OCI-LY3 (cell line): Measurements from ENCODE around the gene AKAP9.

Source experiments
- H2AFZ ChIP-seq: fragments of 200-600, 300-600 bp; shearing (Covaris generic); 2 replicates; pipeline ENCODE4 v1.6.0; 2014; ENCODE audit warnings: antibody characterized with exemption, low read depth, low read length
- H3K27ac ChIP-seq: fragments of 200-600, 300-600 bp; sonication (generic); 2 replicates; pipeline ENCODE4 v1.5.1; 2014; ENCODE audit warnings: mild to moderate bottlenecking, low read length, moderate library complexity, mixed read lengths
- H3K27me3 ChIP-seq: fragments of 200-600, 300-600 bp; sonication (generic); 2 replicates; pipeline ENCODE4 v1.6.1; 2014; ENCODE audit warnings: low read depth, low read length, mixed read lengths
- H3K36me3 ChIP-seq: fragments of 200-600, 300-600 bp; sonication (generic); replicated peaks from 2 replicates; pipeline ENCODE3; 2014; ENCODE audit warnings: low read depth, low read length, mixed read lengths
- H3K4me1 ChIP-seq: fragments of 300-600, 200-600 bp; sonication (generic); 2 replicates; pipeline ENCODE4 v1.6.1; 2014; ENCODE audit warnings: low read length, mixed read lengths
- H3K4me2 ChIP-seq: fragments of 200-600, 300-600 bp; sonication (generic); 2 replicates; pipeline ENCODE4 v1.6.1; 2014; ENCODE audit warnings: low read length, mixed read lengths
- H3K4me3 ChIP-seq: fragments of 300-600, 200-600 bp; sonication (generic); 2 replicates; pipeline ENCODE4 v1.5.1; 2014; ENCODE audit warnings: antibody characterized with exemption, mild to moderate bottlenecking, low read length, moderate library complexity
- H3K79me2 ChIP-seq: fragments of 300-600, 200-600 bp; shearing (Covaris generic); 2 replicates; pipeline ENCODE4 v1.6.1; 2014; ENCODE audit warnings: mild to moderate bottlenecking, low read length, mixed read lengths
- H3K9ac ChIP-seq: fragments of 300-600, 200-600 bp; shearing (Covaris generic); 2 replicates; pipeline ENCODE4 v1.6.0; 2014; ENCODE audit warnings: mild to moderate bottlenecking, low read length, moderate library complexity
- H3K9me3 ChIP-seq: fragments of 200-600, 300-600 bp; shearing (Covaris generic); 2 replicates; pipeline ENCODE4 v1.6.1; 2014; ENCODE audit warnings: low read length, mixed read lengths; ENCODE audit not compliant: insufficient read depth
- H4K20me1 ChIP-seq: fragments of 200-600, 300-600 bp; sonication (generic); 2 replicates; pipeline ENCODE4 v1.6.1; 2016; ENCODE audit warnings: low read length, mixed read lengths; ENCODE audit not compliant: insufficient read depth
- CTCF ChIP-seq: fragments of 200-600, 300-600 bp; sonication (generic); IDR thresholded peaks from 2 replicates; pipeline ENCODE4 v1.5.1; 2014; ENCODE audit warnings: antibody characterized with exemption, low read length, low read depth
- EZH2phosphoT487 ChIP-seq: fragments of 200-600 bp; shearing (Covaris generic); IDR thresholded peaks from 2 replicates; pipeline ENCODE4 v1.6.1; 2018; ENCODE audit warnings: antibody characterized with exemption, mixed run types, low read depth

AKAP9 gene

GRCh38 chr7:91995391-91996105 is 54.9 kb downstream of the AKAP9 start:
- peaks cover 17% of the 10 kb centered on the region for H3K36me3 ChIP-seq

GRCh38 chr7:91999631-92000565 is 59.2 kb downstream of the AKAP9 start:
- no peak for TF ChIP-seq EZH2phosphoT487
- no peak for TF ChIP-seq CTCF
- no peaks in the 10 kb centered on the region for H3K27me3 ChIP-seq
- no peak overlapping the region for H3K9ac ChIP-seq
- peaks cover 29% of the 10 kb centered on the region for H3K36me3 ChIP-seq
- no peak overlapping the region for H3K4me2 ChIP-seq
- H3K79me2 ChIP-seq, result no peaks in the 10 kb centered on the region
- no peak overlapping the region for H3K27ac ChIP-seq
- H3K4me3 ChIP-seq, result no peak overlapping the region
- no peak overlapping the region for H2AFZ ChIP-seq
- H3K4me1 ChIP-seq, result peaks cover 16% of the 10 kb centered on the region
- H4K20me1 ChIP-seq, result no peaks in the 10 kb centered on the region
- no peaks in the 10 kb centered on the region for H3K9me3 ChIP-seq

More at GRCh38 chr7:91995391-91996105, 54.9 kb downstream of the AKAP9 start:
- no peaks in the 10 kb centered on the region for H3K79me2 ChIP-seq
- H3K4me2 ChIP-seq, result peak overlapping the region; percentile 68
- peak overlapping the region; percentile 41 for H3K27ac ChIP-seq
- no peaks in the 10 kb centered on the region for H3K27me3 ChIP-seq
- H2AFZ ChIP-seq, result no peak overlapping the region
- H3K4me1 ChIP-seq, result peaks cover 19% of the 10 kb centered on the region
- H3K9me3 ChIP-seq, result no peaks in the 10 kb centered on the region
- H4K20me1 ChIP-seq, result no peaks in the 10 kb centered on the region
- peak overlapping the region; percentile 28 for H3K4me3 ChIP-seq
- TF ChIP-seq EZH2phosphoT487 (no peak), CTCF (no peak)
- peak overlapping the region; percentile 1; the same call in 1 of the 2 replicates for H3K9ac ChIP-seq

GRCh38 chr7:92002720-92003119 is 62.1 kb downstream of the AKAP9 start:
- H3K4me3 ChIP-seq, result no peak overlapping the region
- no peaks in the 10 kb centered on the region for H4K20me1 ChIP-seq
- no peaks in the 10 kb centered on the region for H3K79me2 ChIP-seq
- H3K4me2 ChIP-seq, result no peak overlapping the region
- H3K9ac ChIP-seq, result no peak overlapping the region
- no peaks in the 10 kb centered on the region for H3K27me3 ChIP-seq
- H3K36me3 ChIP-seq, result peaks cover 20% of the 10 kb centered on the region
- H3K4me1 ChIP-seq, result no peaks in the 10 kb centered on the region
- no peak overlapping the region for H3K27ac ChIP-seq
- TF ChIP-seq EZH2phosphoT487, result no peak
- H2AFZ ChIP-seq, result no peak overlapping the region
- H3K9me3 ChIP-seq, result no peaks in the 10 kb centered on the region

GRCh38 chr7:92006046-92006445 is 65.4 kb downstream of the AKAP9 start:
- no peaks in the 10 kb centered on the region for H3K79me2 ChIP-seq
- peaks cover 7% of the 10 kb centered on the region; the same call in 1 of the 2 replicates for H3K9me3 ChIP-seq
- H3K4me3 ChIP-seq, result no peak overlapping the region
- H4K20me1 ChIP-seq, result no peaks in the 10 kb centered on the region
- peaks cover 21% of the 10 kb centered on the region for H3K36me3 ChIP-seq
- H3K4me2 ChIP-seq, result no peak overlapping the region
- H3K27me3 ChIP-seq, result no peaks in the 10 kb centered on the region
- H2AFZ ChIP-seq, result no peak overlapping the region
- H3K27ac ChIP-seq, result no peak overlapping the region
- no peaks in the 10 kb centered on the region for H3K4me1 ChIP-seq
- TF ChIP-seq CTCF, result no peak
- no peak for TF ChIP-seq EZH2phosphoT487
- H3K9ac ChIP-seq, result no peak overlapping the region
